Anterior cingulate cortex (tissue), 58 donors: ENCODE data around the gene CREG1.
"Not testable (repeated sequence)": the region's sequence is repeated elsewhere in the genome, so short reads cannot be mapped to it uniquely, and the experiment has no call there.

Source experiments
- DNase-seq, 58 donors: peaks; one replicate each; lab custom pipeline; 2025; lab: John Stamatoyannopoulos, UW

CREG1 gene

DNA sequence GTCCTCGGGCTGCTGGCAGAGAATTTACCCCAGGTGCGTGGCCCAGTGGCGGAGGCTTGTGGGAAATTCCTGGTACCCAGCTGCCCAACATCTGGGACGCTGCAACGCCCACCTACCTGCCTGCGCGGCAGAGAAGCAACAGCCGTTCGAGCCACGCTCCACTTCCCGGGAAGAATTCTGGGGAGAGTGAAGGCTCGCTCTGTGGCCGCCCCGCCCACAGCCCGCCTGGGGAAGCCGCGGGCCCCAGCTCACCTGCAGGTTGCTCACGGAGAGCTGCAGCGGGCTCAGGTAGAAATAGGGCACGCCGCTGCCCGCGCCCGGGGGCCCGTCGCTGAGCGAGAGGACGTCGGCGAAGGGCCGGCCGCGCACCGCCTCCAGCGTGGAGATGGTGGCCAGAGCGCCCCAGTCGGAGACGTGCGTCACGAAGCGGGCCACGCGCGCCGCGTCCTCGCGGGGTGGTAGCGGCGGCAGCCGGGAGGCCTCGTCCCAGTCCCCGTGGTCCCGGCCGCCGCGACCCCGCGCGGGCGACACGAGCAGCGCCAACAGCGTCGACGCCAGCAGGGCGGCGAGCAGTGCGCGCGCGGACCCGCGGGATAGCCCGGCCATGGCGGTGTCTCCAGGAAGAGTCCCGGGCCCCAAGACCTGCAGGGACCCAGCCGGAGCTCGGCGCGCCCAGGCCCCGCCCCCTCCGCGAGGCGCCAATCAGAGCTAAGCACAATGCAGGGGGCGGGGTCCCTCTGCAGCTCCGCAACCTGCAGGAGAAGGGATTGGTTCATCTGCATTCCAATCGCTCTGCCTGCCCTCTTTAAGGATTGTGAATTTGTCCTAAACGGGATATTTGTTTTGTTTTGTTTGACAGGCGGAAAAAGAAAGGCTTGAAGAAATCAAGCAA is at the start of gene CREG1:
CREG1 (minus strand) TSS at position 627 of the 892 bp plus-strand sequence.
- DNase-seq, result peak in 57 of 58 donors; percentile 40 to 95 (median 87)

- DNase-seq, result no peak
Observed at GRCh38 chr1:167602840-167603239, 49.3 kb upstream of the CREG1 start.

DNA sequence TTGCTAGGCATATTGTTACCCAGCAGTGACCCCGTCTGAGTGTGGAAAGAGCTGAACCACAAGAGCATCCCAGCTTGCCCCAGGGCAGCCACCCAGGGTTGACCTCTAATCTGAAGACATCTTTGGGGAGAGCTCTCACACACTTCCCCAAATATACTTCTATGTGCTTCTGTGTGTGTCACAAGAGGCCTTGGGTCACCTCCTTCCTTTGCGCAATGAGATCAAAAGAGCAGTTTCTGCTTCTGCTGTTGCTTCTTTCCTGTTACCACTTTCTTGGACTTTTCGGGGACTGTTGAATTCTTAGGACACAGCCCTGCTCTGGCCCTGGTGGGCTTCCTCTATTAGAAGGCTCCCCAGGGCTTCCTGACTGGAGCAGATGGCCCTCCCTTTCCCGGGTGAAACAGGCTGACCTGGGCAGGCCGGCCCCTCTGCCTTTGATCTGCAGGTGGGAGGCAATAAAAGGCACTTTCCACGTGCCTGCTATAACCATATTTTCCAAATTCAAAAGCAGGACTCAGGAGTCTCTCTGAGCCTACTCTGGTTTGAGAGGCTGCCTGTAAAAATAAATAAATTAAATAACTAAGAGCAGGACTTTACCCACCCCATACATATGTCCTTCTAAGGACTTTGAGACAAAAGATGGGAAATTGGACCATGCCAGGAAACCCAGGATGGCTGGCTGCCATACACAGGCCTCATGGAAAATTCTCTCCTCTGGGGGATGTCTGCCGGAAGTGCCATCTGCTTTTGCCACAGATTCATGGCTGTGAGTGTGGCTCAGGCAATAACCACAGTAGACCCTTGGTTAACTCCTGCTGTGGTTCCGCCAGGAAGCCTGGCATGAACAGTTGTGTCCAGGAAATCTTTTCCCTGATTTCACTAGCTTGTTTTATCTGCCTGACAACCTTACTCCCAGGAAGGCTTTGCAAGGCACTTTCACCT is 48.2 kb upstream of the CREG1 start:
- peak in 9 of 58 donors; percentile 3 to 45 (median 8) for DNase-seq

DNA sequence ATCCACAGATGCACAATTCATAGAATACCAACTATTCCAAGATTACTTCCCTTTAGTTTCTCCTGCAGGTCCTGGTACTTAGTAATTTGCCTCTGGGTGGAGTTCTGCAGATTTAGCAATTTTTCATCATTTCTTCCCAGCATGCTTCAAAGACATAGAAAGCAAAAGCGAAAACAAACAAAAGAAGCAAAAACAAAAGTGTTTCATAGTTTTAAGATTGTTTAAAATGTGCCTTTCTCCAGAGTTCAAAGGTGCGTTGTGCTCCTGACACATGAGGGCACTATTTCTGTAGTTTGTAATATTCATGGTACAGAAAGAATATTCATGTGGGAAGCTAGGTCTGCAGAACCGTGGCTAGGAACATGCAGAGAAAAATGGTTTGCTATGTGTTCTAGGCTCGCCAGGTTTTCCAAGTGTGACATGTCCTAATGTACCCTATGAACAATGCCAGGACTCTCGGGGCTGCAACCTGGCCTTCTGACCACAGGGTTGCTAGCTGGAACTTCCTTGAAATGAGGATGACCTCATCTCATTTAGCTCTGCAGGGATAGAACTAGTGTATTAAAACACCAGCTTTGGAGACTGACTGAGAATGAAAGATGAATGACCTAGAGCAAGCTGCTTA is 46.5 kb upstream of the CREG1 start:
- DNase-seq, result peak in 1 of 58 donors; percentile 10

DNA sequence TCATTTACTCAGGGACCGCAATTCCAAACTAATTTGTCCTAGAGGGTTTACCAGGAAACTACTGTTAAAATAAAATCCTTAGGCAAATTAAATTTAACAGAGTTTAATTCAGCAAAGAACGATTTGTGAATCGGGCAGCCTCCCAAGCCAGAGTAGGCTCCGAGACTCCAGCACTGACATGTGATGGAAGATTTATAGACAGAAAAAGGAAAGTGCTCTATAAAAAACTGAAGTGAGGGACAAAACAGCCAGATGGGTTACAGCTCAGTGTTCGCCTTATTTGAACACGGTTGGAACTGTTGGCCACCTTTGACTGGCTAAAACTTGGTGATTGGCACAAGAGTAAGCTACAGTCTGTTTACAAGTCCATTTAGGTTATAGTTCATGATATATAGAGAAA is 41.3 kb upstream of the CREG1 start:
- DNase-seq, result peak in 9 of 58 donors; percentile 4 to 61 (median 15)

GRCh38 chr1:167593860-167594259 is 40.3 kb upstream of the CREG1 start:
- DNase-seq, result no peak

- DNase-seq, result no peak
Observed at GRCh38 chr1:167592475-167592874, 38.9 kb upstream of the CREG1 start.

DNA sequence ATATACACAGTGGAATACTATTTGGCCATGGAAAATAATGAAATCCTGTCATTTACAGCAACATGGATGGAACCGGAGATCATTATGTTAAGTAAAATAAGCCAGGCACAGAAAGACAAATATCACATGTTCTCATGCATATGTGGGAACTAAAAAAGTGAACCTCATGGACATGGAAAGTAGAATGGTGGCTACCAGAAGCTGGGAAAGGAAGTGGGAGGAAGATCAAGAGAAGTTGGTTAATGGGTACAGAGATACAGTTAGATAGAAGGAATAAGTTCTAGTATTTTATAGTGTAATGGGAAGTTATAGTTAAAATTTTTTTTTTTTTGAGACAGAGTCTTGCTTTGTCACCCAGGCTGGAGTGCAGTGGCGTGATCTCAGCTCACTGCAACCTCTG is 34.8 kb upstream of the CREG1 start:
- no peak for DNase-seq

DNA sequence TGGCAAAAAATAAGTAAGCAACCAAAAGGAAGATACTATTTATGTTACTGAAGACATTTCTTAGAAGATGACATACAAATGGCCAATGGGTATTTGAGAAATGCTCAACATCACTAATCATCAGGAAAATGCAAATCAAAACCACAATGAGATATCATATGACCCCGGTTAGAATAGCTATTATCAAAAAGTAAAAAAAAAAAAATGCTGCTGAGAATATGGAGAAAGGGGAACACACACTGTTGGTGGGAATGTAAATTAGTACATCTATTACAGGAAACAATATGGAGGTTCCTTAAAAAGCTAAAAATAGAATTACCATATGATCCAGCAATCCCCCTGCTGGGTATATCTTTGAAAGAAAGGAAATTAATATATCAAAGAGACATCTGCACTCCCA is 34.3 kb upstream of the CREG1 start:
- no peak for DNase-seq

DNA sequence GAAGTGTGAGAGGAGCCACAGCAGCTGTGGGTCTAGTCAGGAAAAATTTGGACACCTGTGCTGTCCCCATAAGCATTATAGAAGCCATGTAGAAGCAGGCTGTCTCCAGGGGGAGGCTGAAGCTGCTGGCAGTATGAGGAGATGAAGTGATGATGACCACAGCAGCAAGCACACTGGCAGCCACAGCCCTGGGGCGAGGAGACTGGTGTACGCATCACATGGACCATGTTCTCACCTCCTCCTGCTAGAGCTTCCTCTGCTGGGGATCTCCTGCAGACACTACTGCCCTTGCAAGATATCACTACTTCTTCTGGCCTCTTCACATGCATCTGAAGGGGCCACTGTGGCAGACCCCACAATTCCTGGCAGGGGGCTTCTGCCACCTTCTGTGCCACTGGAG is 33.8 kb upstream of the CREG1 start:
- DNase-seq, result no peak

GRCh38 chr1:167584581-167584980 is 31.0 kb upstream of the CREG1 start:
- no peak for DNase-seq

DNA sequence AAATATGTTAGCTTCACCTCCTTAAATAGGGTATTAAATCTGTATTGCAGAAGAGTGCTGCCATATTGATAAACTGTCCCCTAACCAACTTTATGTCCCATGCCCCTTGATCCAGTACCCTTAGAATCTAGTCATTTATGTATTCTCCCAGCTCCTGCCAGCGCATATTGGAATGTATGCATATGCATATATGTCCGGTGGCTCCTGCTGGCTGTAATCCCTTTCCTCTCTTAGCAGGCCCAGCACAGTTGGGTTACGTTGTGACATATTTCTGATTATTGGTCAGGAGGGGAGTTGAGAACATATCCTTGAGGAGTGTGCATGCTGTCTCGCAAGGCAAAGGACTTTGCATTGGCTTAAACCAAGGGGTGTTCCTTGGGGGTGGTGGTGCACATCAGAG is 29.2 kb upstream of the CREG1 start:
- no peak for DNase-seq

GRCh38 chr1:167582064-167582463 is 28.5 kb upstream of the CREG1 start:
- DNase-seq, result no peak

- no peak for DNase-seq
Observed at GRCh38 chr1:167579986-167580385, 26.4 kb upstream of the CREG1 start.

DNA sequence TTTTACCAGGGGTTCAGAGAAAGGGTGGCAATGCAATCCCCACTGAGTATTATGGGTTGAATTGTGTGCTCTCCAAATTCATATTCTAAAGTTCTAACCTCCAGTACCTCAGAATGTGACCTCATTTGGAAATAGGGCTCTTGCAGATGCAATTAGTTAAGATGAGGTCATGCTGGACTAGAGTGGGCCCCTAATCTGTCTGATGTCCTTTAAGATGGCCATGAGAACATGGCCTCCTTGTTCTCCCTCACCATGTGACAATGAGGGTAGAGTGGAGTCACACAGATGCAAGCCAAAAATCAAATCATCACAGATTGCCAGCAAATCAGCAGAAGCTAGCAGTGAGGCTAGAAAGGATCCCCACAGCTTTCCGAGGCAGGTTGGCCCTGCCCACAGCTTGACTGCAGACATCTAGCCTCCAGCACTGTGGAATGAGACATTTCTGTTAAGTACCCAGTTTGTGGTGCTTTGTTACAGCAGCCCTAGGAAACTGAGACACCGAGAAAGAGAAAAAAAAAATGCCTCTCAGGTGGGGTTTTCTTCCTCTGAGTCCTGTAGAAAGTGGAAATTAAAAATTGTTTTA is 25.5 kb upstream of the CREG1 start:
- no peak for DNase-seq

GRCh38 chr1:167575649-167576048 is 22.1 kb upstream of the CREG1 start:
- no peak for DNase-seq

GRCh38 chr1:167573035-167573434 is 19.5 kb upstream of the CREG1 start:
- DNase-seq, result no peak

DNA sequence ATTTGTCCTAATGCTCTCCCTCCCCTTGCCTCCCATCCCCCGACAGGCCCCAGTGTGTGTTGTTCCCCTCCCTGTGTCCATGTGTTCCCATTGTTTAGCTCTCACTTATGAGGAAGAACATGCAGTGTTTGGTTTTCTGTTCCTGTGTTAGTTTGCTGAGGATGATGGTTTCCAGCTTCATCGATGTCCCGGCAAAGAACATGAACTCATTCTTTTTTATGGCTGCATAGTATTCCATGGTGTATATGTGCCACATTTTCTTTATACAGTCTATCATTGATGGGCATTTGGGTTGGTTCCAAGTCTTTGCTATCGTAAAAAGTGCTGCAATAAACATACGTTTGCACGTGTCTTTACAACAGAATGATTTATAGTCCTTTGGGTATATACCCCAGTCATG is 17.1 kb upstream of the CREG1 start:
- DNase-seq, result not testable (repeated sequence)

DNA sequence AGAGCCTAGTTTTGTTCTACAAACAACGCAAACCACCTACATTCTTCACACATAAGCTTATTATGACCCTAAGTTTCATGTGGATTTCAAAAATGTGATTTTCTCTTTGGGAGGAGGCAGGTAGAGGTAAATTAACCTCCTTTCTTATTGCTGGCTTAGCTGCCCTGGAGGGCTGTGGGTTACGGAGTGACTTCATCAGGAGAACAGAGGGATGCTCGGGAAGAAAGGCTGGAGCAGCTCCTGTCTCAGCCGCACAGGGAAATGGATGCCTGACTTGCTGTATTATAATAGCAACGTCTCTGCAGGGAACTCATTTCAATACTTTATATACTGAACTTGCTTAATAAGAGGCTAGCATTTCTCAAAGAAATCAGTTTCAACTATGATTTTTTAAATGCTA is 14.1 kb upstream of the CREG1 start:
- no peak for DNase-seq

GRCh38 chr1:167566766-167567165 is 13.2 kb upstream of the CREG1 start:
- DNase-seq, result no peak
